Skeletal muscle satellite cell (primary cell): ENCODE results near the gene ETS1.

ENCODE experiments used
- H3K27me3 ChIP-seq: 2 replicates; pipeline ENCODE4 v1.7.0; 2013; ENCODE audit warnings: low read length; ENCODE audit not compliant: control insufficient read depth, insufficient read depth
- H3K36me3 ChIP-seq: 2 replicates; pipeline ENCODE4 v1.7.0; 2013; ENCODE audit warnings: mild to moderate bottlenecking, control low read depth, low read length; ENCODE audit not compliant: insufficient read depth
- H3K4me1 ChIP-seq: 2 replicates; pipeline ENCODE4 v1.7.0; 2013; ENCODE audit warnings: low read length; ENCODE audit not compliant: control insufficient read depth, insufficient read depth
- H3K4me2 ChIP-seq: 2 replicates; pipeline ENCODE4 v1.7.0; 2013; ENCODE audit warnings: mild to moderate bottlenecking, low read length
- H3K4me3 ChIP-seq: 2 replicates; pipeline ENCODE4 v1.7.0; 2013; ENCODE audit warnings: low read length
- H3K9ac ChIP-seq: 2 replicates; pipeline ENCODE4 v1.7.0; 2013; ENCODE audit warnings: mild to moderate bottlenecking, low read depth, low read length, moderate library complexity
- H3K9me3 ChIP-seq: replicated peaks from 2 replicates; pipeline ENCODE4 v1.7.0; 2013; ENCODE audit warnings: mild to moderate bottlenecking, control low read depth, low read length

Gene ETS1

DNA sequence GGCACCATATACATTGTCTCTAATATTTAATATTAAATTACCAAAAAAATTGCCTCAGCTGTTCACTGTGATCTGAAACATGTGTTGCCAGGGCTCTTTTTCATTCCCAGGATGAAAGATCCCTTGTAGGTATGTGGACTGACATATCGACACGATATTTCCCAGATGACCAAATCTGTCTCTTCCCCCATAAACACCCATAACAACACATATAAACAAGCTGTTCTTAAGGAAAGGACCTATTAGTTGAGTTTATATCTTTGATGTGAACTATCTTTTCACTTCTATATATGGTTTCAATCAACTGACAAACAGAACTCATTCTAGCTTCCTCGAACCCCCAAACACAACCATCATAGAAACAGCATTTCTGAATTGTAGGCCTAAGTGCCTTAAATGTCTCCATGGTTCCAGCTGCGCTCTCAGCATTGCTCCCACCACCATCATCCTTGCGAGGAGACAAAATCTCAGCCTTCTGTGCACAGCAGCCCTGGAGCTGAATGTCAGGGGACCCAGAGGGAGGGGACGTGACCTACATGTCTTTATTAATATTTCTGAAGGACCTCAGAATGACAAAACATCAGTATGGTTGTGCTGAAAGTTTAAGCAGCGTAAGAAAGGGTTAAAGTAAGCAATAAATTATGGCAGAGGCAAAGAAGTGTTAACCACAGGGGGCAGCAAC lies 67.0 kb downstream of the ETS1 start:
- Histone ChIP-seq H3K36me3 (peaks cover 23% of the 10 kb centered on the region), H3K4me2 (peak overlapping the region; percentile 78), H3K9me3 (no peaks in the 10 kb centered on the region), H3K4me3 (peak overlapping the region; percentile 92), H3K27me3 (no peaks in the 10 kb centered on the region), H3K4me1 (peaks cover 68% of the 10 kb centered on the region), H3K9ac (peak overlapping the region; percentile 99)

DNA sequence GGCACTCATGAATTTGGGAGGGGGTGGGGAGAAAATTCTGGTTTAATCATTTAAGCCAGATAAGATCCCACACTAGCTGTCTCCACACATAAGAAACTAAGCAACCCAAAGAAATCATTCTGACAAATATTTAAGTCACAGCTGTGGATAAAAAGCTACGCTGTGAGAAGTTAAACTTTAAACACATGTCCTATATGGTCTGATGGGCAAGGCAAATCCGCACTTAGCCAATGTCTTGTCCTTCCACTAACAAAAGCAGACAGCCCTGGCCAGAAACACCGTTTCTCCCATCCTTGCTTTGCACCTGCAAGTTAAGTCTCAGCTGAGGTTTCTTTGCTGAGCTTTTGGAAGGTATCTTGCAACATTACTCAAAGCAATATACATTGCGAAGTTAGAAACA lies 68.0 kb downstream of the ETS1 start:
- peak overlapping the region; percentile 99 for H3K9ac ChIP-seq
- no peaks in the 10 kb centered on the region for H3K9me3 ChIP-seq
- peaks cover 26% of the 10 kb centered on the region for H3K36me3 ChIP-seq
- H3K4me1 ChIP-seq: peaks cover 64% of the 10 kb centered on the region
- no peaks in the 10 kb centered on the region for H3K27me3 ChIP-seq
- peak overlapping the region; percentile 92 for H3K4me3 ChIP-seq
- peak overlapping the region; percentile 78 for H3K4me2 ChIP-seq

DNA sequence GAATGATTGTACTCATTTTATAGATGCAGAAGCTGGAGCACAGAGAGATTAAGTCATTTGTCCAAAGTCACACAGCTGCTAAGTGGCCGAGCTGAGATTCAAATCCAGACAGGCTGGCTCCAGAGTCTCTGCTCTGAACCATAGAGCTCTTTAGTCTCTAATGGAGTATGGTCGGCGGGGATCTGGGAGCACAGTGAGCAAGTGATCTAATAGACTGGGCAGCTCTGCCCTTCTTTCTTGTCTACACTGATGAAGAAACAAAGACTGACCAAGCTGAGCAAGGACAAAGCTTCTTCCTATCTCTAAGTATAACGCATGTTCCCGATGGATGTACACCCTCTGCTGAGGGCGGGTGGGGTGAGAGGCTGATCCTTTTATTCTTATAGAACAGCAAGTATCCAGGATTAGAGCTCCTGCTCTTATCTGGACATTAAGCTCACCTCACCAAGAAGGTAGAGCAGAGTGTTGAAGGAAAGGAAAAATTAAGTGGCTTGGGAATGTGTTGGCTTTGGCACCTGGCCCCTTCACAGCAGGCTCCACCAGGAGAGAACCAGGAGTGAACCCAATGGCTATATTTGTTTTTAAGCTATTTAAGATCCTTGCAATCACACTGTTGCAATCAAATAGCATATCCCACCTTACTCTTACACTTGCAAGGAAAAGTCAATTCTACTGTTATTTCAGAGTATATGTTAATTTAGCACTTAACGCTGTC lies 68.7 kb downstream of the ETS1 start:
- H3K4me3 ChIP-seq: peak overlapping the region; percentile 92
- H3K9me3 ChIP-seq: no peaks in the 10 kb centered on the region
- H3K27me3 ChIP-seq: no peaks in the 10 kb centered on the region
- H3K4me1 ChIP-seq: peaks cover 62% of the 10 kb centered on the region
- peaks cover 26% of the 10 kb centered on the region for H3K36me3 ChIP-seq
- peak overlapping the region; percentile 78 for H3K4me2 ChIP-seq
- H3K9ac ChIP-seq: peak overlapping the region; percentile 99

DNA sequence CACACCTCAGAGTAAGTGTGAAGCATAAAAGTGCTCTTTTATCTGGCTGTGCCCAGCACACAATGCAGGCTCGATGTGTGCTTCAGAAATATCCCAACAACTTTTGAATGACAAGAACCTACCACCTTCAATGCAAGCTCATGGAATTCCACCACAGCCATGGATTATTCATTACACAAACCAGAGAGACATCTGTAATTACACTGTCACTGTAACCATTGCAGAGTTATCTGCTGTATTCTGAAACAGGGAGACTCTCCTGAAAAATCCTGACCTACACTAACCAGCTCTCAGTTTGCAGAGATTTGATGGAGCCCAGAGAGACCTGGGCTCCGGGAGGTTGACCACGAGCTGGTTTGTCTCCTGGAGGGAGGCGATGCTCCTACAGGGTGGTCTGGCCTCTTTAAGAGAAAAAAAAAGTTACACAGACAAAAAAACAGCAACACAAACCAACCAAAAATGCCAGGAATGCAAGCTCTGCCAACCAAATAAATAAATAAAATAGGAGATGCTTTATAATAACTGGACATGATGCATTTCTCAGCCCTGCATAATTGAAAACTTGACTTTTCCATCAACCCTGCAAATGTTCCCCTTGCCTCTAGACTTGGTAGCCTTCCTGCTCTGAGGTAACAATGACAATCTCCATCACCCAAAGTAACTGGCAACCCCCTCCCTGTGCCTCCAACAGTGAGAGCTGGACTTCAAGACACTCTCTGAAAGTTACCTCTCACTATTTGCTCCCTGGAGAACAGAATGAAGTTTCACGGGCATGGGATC lies 69.7 kb downstream of the ETS1 start:
- peaks cover 57% of the 10 kb centered on the region for H3K4me1 ChIP-seq
- H3K4me2 ChIP-seq: peak overlapping the region; percentile 78
- peak overlapping the region; percentile 99 for H3K9ac ChIP-seq
- no peaks in the 10 kb centered on the region for H3K9me3 ChIP-seq
- no peaks in the 10 kb centered on the region for H3K27me3 ChIP-seq
- H3K36me3 ChIP-seq: peaks cover 35% of the 10 kb centered on the region
- H3K4me3 ChIP-seq: peak overlapping the region; percentile 92

DNA sequence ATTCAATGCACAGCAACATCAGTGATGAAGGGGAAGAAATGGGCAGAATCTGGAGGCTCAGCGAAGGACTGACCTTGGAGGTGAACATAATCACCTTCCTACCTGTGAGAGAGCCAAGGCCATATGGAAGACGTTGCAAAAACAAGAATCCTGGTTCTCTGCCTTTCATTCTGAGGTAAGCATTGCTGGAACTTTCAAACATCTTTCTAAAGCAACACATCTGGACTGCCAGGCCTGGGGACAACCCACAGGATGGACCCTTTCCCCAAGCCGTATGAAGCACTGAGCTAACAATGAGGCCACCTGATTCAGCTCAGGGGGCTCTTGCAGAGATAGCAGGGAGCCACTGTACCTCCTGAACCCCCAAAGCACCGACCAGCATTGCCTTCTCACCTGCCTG lies 70.5 kb downstream of the ETS1 start:
- Histone ChIP-seq H3K4me1 (peaks cover 64% of the 10 kb centered on the region), H3K4me2 (peak overlapping the region; percentile 78), H3K9me3 (no peaks in the 10 kb centered on the region), H3K9ac (peak overlapping the region; percentile 99), H3K27me3 (no peaks in the 10 kb centered on the region), H3K4me3 (peak overlapping the region; percentile 92), H3K36me3 (peaks cover 42% of the 10 kb centered on the region)

DNA sequence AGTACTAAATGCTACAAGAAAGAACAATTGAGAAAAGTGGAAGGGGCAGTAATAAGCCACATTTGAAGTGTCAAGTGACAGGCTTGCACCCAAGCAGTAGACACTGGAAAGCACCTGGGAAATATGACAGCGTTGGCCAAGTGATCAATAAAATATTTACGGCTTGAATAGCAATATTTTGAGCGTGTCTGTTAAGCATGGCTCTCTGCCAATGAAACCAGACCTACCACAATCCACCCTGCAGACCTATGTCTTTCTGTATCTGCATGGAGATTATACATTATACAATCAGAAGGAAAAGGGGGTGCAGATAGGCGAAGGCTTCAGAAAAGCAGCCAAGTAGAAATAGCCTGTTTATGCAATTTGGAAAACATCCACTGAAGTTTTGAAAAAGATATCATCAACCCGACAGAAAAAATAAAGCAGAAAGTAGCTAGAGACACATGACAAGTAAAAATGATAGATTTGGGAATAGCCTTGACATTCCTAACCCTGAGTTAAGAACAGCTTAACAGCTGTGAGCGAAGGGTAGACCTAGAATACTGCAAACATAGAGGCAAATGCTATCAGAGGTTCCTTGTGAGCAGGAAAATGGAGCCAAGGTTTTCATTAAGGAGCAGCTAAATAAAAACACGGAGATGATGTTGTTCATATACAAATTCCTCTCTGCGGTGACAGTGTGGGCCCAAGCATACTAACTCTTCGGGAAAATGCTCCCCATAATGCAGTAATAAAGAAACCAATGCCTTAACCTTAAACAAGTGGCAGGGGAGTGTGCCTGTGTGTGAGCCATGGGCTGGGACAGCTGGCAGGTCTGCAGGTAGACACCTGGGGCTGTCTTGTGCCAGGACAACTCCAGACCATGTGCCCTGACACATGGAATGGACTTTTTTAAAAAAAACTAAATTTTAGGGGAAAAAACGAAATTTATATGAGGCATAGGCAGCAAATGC lies 71.3 kb downstream of the ETS1 start:
- Histone ChIP-seq H3K36me3 (peaks cover 45% of the 10 kb centered on the region), H3K4me3 (peak overlapping the region; percentile 92), H3K9ac (peak overlapping the region; percentile 99), H3K9me3 (no peaks in the 10 kb centered on the region), H3K4me2 (peak overlapping the region; percentile 78), H3K4me1 (peaks cover 72% of the 10 kb centered on the region), H3K27me3 (no peaks in the 10 kb centered on the region)

DNA sequence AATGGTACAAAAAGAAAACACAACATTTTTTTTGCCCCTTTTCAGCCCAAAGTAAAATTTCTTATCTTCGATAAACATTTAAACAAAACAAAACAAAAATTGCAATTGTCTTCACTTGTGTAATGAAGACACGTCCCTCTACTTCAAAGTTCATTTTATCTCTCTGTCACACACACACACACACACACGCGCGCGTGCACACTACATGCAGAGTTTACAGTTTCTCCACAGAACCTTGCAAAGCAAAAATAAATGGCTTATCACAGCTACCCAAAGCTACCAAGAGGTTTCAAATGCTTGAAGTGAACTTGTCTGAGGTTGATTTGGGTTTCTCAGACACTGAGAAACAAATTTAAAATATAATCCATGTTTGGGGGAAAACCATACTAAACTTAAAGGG lies 72.3 kb downstream of the ETS1 start:
- Histone ChIP-seq H3K4me2 (peak overlapping the region; percentile 78), H3K36me3 (peaks cover 45% of the 10 kb centered on the region), H3K27me3 (no peaks in the 10 kb centered on the region), H3K4me1 (peaks cover 82% of the 10 kb centered on the region), H3K9me3 (no peaks in the 10 kb centered on the region), H3K4me3 (no peak overlapping the region), H3K9ac (no peak overlapping the region)

DNA sequence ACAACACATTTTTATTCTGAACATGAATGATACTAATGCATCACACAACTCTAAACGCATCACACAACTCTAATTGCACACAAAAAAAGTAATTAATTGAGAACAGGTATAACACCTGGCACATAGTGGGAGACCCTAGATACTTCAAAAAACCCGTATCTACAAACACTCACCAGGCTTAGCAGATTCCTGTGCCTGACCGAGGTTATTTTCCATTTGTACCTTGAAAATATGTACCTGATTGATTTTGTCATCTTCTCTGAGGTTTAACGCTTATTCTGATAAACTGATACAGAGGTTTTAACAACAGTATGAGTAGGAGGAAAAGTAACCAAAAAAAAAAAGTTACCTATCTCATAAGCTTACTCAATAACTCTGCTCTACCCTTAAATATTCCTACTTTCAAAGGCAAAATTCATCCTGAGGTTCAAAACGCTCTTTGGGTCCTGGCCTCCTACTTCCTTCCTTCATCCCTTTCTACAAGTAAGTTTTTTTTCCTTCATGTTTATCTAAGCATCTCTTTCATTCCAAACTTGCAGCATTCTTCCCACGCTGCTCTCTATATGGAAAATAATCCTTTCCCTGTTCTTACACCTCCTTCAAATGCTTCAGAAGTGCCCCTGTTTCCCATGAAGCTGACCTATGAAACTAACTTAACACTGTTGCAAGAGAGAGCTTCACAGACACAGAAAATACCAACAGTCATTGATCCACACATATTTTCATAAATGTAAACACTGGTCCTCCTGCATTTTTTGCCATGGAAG lies 73.3 kb downstream of the ETS1 start:
- Histone ChIP-seq H3K36me3 (peaks cover 45% of the 10 kb centered on the region), H3K9ac (no peak overlapping the region), H3K27me3 (no peaks in the 10 kb centered on the region), H3K4me2 (peak overlapping the region; percentile 43), H3K4me1 (peaks cover 87% of the 10 kb centered on the region), H3K4me3 (no peak overlapping the region), H3K9me3 (no peaks in the 10 kb centered on the region)

DNA sequence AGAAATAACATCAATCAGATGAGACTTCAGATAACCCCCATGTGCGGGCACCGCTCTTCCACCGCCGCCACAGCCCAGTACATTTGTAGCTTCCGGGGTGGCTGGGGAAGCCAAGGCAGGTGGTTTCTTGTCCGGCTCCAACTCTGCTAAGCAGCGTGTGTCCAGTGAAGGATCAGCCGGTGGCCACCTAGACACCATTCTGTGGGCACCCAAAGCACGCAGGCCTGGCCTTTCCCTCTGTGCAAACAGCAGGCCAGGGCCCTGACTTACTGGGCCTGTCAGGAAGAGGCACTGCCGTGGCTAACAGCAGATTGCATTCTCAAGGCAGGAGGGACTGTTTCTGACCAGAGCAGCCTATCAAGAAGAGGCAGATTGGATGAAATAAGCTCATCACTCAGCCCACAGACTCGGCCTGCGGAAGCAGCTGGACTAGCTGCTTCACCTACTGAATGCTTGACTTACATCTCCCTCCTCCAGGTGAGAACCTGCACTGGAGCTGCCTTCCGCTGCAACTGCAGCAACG lies 74.8 kb downstream of the ETS1 start:
- Histone ChIP-seq H3K9ac (no peak overlapping the region), H3K4me1 (peaks cover 88% of the 10 kb centered on the region), H3K27me3 (no peaks in the 10 kb centered on the region), H3K4me3 (no peak overlapping the region), H3K9me3 (no peaks in the 10 kb centered on the region), H3K4me2 (no peak overlapping the region), H3K36me3 (peaks cover 41% of the 10 kb centered on the region)

DNA sequence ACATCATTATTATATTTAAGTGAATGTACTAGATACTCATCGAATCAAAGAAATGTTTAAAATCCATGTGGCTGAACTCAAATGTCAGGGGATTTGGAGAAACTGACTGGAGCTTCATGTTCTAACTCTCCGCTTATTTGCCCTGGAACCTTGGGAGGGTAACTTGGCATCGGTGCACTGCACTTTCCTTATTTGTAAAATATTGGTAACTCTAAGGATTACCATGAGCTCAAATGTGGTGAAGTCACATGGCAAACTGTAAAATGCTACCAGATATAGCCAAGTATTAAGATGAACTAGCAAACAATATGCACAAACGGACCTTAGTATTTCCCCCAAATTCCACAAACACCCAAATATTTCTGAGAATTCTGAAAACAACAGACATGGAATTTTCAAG lies 75.6 kb downstream of the ETS1 start:
- H3K27me3 ChIP-seq: no peaks in the 10 kb centered on the region
- peak overlapping the region; percentile 15 for H3K4me2 ChIP-seq
- H3K9me3 ChIP-seq: no peaks in the 10 kb centered on the region
- H3K4me1 ChIP-seq: peaks cover 86% of the 10 kb centered on the region
- no peak overlapping the region for H3K4me3 ChIP-seq
- H3K9ac ChIP-seq: no peak overlapping the region
- peaks cover 33% of the 10 kb centered on the region for H3K36me3 ChIP-seq
